Mammary epithelial cell (primary cell): ENCODE measurements around the gene SERTAD4.

ENCODE experiments used
- EZH2 ChIP-seq: IDR thresholded peaks from 2 replicates; pipeline ENCODE4 v1.6.1; 2012; ENCODE audit warnings: low read length, inconsistent platforms, borderline replicate concordance
- TF ChIP-seq, protein P1 (sequence below), 2 donors: IDR thresholded peaks in 1 of 2; conservative IDR thresholded peaks in 1 of 2; 2 replicates each; pipeline ENCODE4 v1.5.1; 2011 to 2012; ENCODE audit warnings: inconsistent platforms in 2 of 2, low read length in 2 of 2, mild to moderate bottlenecking in 2 of 2, control low read depth in 1 of 2, low read depth in 1 of 2; ENCODE audit not compliant: insufficient read depth in 1 of 2; ENCODE audit errors: extremely low read depth in 1 of 2

DNA sequence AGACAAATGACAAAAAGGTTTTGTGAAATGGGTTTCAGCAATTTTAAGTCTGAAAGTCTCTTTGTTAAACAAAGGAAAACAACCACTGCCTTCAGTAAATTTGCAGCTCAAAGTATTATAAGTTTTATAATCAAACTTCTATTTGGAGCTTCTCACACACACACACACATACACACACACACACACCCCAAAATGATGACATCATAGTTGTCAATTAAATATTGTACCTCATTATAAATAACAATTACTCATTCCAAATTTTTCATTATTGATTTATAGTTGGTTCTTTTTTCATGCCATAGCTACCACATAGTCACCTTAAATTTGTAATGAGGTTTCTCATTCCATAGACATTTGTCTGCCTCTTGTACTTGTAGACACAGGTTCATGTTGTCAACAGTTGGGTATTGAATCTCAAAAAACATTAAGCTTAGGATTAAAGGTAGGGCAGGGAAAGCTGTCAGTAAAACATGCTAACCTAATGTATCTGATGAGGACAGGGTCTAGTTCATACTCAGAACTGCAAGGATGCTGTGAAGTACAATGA lies 2.4 kb upstream of the SERTAD4 start:
- TF ChIP-seq, protein P1, sequence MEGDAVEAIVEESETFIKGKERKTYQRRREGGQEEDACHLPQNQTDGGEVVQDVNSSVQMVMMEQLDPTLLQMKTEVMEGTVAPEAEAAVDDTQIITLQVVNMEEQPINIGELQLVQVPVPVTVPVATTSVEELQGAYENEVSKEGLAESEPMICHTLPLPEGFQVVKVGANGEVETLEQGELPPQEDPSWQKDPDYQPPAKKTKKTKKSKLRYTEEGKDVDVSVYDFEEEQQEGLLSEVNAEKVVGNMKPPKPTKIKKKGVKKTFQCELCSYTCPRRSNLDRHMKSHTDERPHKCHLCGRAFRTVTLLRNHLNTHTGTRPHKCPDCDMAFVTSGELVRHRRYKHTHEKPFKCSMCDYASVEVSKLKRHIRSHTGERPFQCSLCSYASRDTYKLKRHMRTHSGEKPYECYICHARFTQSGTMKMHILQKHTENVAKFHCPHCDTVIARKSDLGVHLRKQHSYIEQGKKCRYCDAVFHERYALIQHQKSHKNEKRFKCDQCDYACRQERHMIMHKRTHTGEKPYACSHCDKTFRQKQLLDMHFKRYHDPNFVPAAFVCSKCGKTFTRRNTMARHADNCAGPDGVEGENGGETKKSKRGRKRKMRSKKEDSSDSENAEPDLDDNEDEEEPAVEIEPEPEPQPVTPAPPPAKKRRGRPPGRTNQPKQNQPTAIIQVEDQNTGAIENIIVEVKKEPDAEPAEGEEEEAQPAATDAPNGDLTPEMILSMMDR (conservative IDR thresholded peaks at IDR 0.05 in 1 of 2, IDR thresholded peaks at IDR 0.05 in 1 of 2; ENCODE audit: extremely low read depth in 1 of 2, insufficient read depth in 1 of 2, low read depth in 1 of 2, low read length in 2 of 2): no peak
- no peak for TF ChIP-seq EZH2
